Measurements from ENCODE around the gene PCTP. TPM values are rescaled to one million over a fixed set of nuclear protein-coding genes. Genes with fewer than 3 reads are reported as not detected.
A peak's percentile ranks its signal among the peaks of the same experiment; 100 is the strongest.

PCTP gene
- total RNA-seq, 2 experiments from 2014 or later: 9.3 to 9.8 TPM

- Mint-ChIP-seq H3K9me3 (no peaks in the 10 kb centered on the region), H3K4me1 (ENCODE audit: low read depth) (no peaks in the 10 kb centered on the region), H3K4me3 (no peak overlapping the region), H3K27ac (no peak overlapping the region), H3K27me3 (peaks cover 26% of the 10 kb centered on the region), H3K36me3 (no peaks in the 10 kb centered on the region)
- intact Hi-C loops (cut with micrococcal nuclease): no loop called here
- POLR2A ChIA-PET: no interaction called here
- DNase-seq: no peak
- CTCF ChIA-PET: no interaction called here
Measured at GRCh38 chr17:55745258-55745657, 5.6 kb upstream of the PCTP start.

GRCh38 chr17:55746466-55746865 lies 4.4 kb upstream of the PCTP start:
- H3K4me1 Mint-ChIP-seq (ENCODE audit: low read depth): peaks cover 6% of the 10 kb centered on the region
- H3K27ac Mint-ChIP-seq: no peak overlapping the region
- no peak for DNase-seq
- ChIA-PET POLR2A (no interaction called here), CTCF (no interaction called here)
- intact Hi-C loops (cut with micrococcal nuclease): no loop called here
- H3K4me3 Mint-ChIP-seq: no peak overlapping the region
- H3K27me3 Mint-ChIP-seq: peaks cover 23% of the 10 kb centered on the region
- no peaks in the 10 kb centered on the region for H3K9me3 Mint-ChIP-seq
- H3K36me3 Mint-ChIP-seq: no peaks in the 10 kb centered on the region

GRCh38 chr17:55747209-55747608 lies 3.6 kb upstream of the PCTP start:
- Mint-ChIP-seq H3K27ac (no peak overlapping the region), H3K4me1 (ENCODE audit: low read depth) (peaks cover 11% of the 10 kb centered on the region), H3K9me3 (no peaks in the 10 kb centered on the region), H3K36me3 (no peaks in the 10 kb centered on the region), H3K27me3 (peaks cover 23% of the 10 kb centered on the region), H3K4me3 (no peak overlapping the region)
- DNase-seq: no peak
- intact Hi-C loops (cut with micrococcal nuclease): no loop called here
- ChIA-PET POLR2A (no interaction called here), CTCF (no interaction called here)

GRCh38 chr17:55748841-55749240 lies 2.0 kb upstream of the PCTP start:
- ChIA-PET CTCF (interaction anchor here (0.9 to 1.3 kb wide), 2 partner anchors 15 to 235 kb away, joined by 3 to 4 read pairs; no protein-coding TSS in a partner anchor), POLR2A (no interaction called here)
- H3K4me1 Mint-ChIP-seq (ENCODE audit: low read depth): peaks cover 14% of the 10 kb centered on the region
- H3K27ac Mint-ChIP-seq: no peak overlapping the region
- H3K9me3 Mint-ChIP-seq: no peaks in the 10 kb centered on the region
- peaks cover 23% of the 10 kb centered on the region for H3K27me3 Mint-ChIP-seq
- intact Hi-C loops (cut with micrococcal nuclease): no loop called here
- no peak for DNase-seq
- H3K36me3 Mint-ChIP-seq: no peaks in the 10 kb centered on the region
- no peak overlapping the region for H3K4me3 Mint-ChIP-seq

- Mint-ChIP-seq H3K27ac (no peak overlapping the region), H3K27me3 (peaks cover 23% of the 10 kb centered on the region), H3K4me3 (no peak overlapping the region), H3K36me3 (no peaks in the 10 kb centered on the region), H3K4me1 (ENCODE audit: low read depth) (peaks cover 14% of the 10 kb centered on the region), H3K9me3 (no peaks in the 10 kb centered on the region)
- ChIA-PET POLR2A (interaction anchor here (2.2 kb wide), 1 partner anchor 15 kb away, joined by 17 read pairs; no protein-coding TSS in a partner anchor), CTCF (interaction anchor here (1.2 to 1.7 kb wide), 6 partner anchors 12 to 236 kb away, joined by 3 to 18 read pairs (median 4); no protein-coding TSS in a partner anchor)
- intact Hi-C loops (cut with micrococcal nuclease): loop anchor here (1.0 to 5.0 kb wide), 3 partner anchors 16 to 328 kb away; partner anchors contain the start of gene MMD
- no peak for DNase-seq
Measured at GRCh38 chr17:55749985-55750384, 866 bp upstream of the PCTP start.

GRCh38 chr17:55751720-55752250 lies 934 bp downstream of the PCTP start:
- H3K36me3 Mint-ChIP-seq: no peaks in the 10 kb centered on the region
- intact Hi-C loops (cut with micrococcal nuclease): loop anchor here (5.0 kb wide), 2 partner anchors 174 to 329 kb away; partner anchors contain the start of gene MMD
- H3K4me1 Mint-ChIP-seq (ENCODE audit: low read depth): peaks cover 14% of the 10 kb centered on the region
- H3K4me3 Mint-ChIP-seq: peak overlapping the region; percentile 75
- ChIA-PET POLR2A (interaction anchor here (0.8 to 2.2 kb wide), 3 partner anchors 14 to 27 kb away, joined by 3 to 17 read pairs (median 3); no protein-coding TSS in a partner anchor), CTCF (interaction anchor here (0.7 to 1.7 kb wide), 8 partner anchors 10 to 238 kb away, joined by 3 to 18 read pairs (median 4); no protein-coding TSS in a partner anchor)
- H3K9me3 Mint-ChIP-seq: no peaks in the 10 kb centered on the region
- DNase-seq: no peak
- peaks cover 14% of the 10 kb centered on the region for H3K27me3 Mint-ChIP-seq
- H3K27ac Mint-ChIP-seq: no peak overlapping the region

GRCh38 chr17:55756689-55757088 lies 5.8 kb downstream of the PCTP start:
- peaks cover 5% of the 10 kb centered on the region for H3K4me1 Mint-ChIP-seq (ENCODE audit: low read depth)
- no peaks in the 10 kb centered on the region for H3K27me3 Mint-ChIP-seq
- no peak for DNase-seq
- no peak overlapping the region for H3K4me3 Mint-ChIP-seq
- no peaks in the 10 kb centered on the region for H3K36me3 Mint-ChIP-seq
- CTCF ChIA-PET: no interaction called here
- intact Hi-C loops (cut with micrococcal nuclease): no loop called here
- H3K9me3 Mint-ChIP-seq: no peaks in the 10 kb centered on the region
- POLR2A ChIA-PET: no interaction called here
- no peak overlapping the region for H3K27ac Mint-ChIP-seq

GRCh38 chr17:55757659-55758058 lies 6.8 kb downstream of the PCTP start:
- Mint-ChIP-seq H3K27me3 (no peaks in the 10 kb centered on the region), H3K36me3 (no peaks in the 10 kb centered on the region), H3K27ac (no peak overlapping the region), H3K9me3 (no peaks in the 10 kb centered on the region), H3K4me3 (no peak overlapping the region), H3K4me1 (ENCODE audit: low read depth) (peaks cover 2% of the 10 kb centered on the region)
- ChIA-PET POLR2A (no interaction called here), CTCF (interaction anchor here (0.7 kb wide), 1 partner anchor 17 kb away, joined by 3 read pairs; no protein-coding TSS in a partner anchor)
- no peak for DNase-seq
- intact Hi-C loops (cut with micrococcal nuclease): no loop called here

GRCh38 chr17:55758171-55758570 lies 7.3 kb downstream of the PCTP start:
- CTCF ChIA-PET: no interaction called here
- H3K27ac Mint-ChIP-seq: no peak overlapping the region
- H3K36me3 Mint-ChIP-seq: no peaks in the 10 kb centered on the region
- H3K9me3 Mint-ChIP-seq: no peaks in the 10 kb centered on the region
- no peak for DNase-seq
- no peaks in the 10 kb centered on the region for H3K4me1 Mint-ChIP-seq (ENCODE audit: low read depth)
- intact Hi-C loops (cut with micrococcal nuclease): no loop called here
- POLR2A ChIA-PET: no interaction called here
- H3K27me3 Mint-ChIP-seq: no peaks in the 10 kb centered on the region
- H3K4me3 Mint-ChIP-seq: no peak overlapping the region

GRCh38 chr17:55760643-55761355 lies 9.9 kb downstream of the PCTP start:
- Mint-ChIP-seq H3K9me3 (no peaks in the 10 kb centered on the region), H3K4me3 (no peak overlapping the region), H3K27me3 (no peaks in the 10 kb centered on the region), H3K27ac (no peak overlapping the region), H3K4me1 (ENCODE audit: low read depth) (no peaks in the 10 kb centered on the region), H3K36me3 (no peaks in the 10 kb centered on the region)
- ChIA-PET CTCF (no interaction called here), POLR2A (no interaction called here)
- DNase-seq: no peak
- intact Hi-C loops (cut with micrococcal nuclease): no loop called here

GRCh38 chr17:55762086-55762858 lies 11.4 kb downstream of the PCTP start:
- no peaks in the 10 kb centered on the region for H3K27me3 Mint-ChIP-seq
- no peaks in the 10 kb centered on the region for H3K4me1 Mint-ChIP-seq (ENCODE audit: low read depth)
- intact Hi-C loops (cut with micrococcal nuclease): no loop called here
- no peak for DNase-seq
- ChIA-PET POLR2A (no interaction called here), CTCF (interaction anchor here (0.7 to 1.5 kb wide), 2 partner anchors 11 to 77 kb away, joined by 4 read pairs; partner anchors contain the start of gene PCTP)
- no peak overlapping the region for H3K27ac Mint-ChIP-seq
- no peak overlapping the region for H3K4me3 Mint-ChIP-seq
- H3K9me3 Mint-ChIP-seq: no peaks in the 10 kb centered on the region
- no peaks in the 10 kb centered on the region for H3K36me3 Mint-ChIP-seq

GRCh38 chr17:55763856-55764255 lies 13.0 kb downstream of the PCTP start:
- Mint-ChIP-seq H3K27me3 (no peaks in the 10 kb centered on the region), H3K4me3 (no peak overlapping the region), H3K36me3 (peaks cover 4% of the 10 kb centered on the region), H3K9me3 (no peaks in the 10 kb centered on the region), H3K27ac (no peak overlapping the region), H3K4me1 (ENCODE audit: low read depth) (no peaks in the 10 kb centered on the region)
- ChIA-PET POLR2A (no interaction called here), CTCF (interaction anchor here (0.9 kb wide), 1 partner anchor 46 kb away, joined by 3 read pairs; no protein-coding TSS in a partner anchor)
- intact Hi-C loops (cut with micrococcal nuclease): no loop called here
- DNase-seq: no peak

Data from activated CD4-positive, alpha-beta memory T cell treated with anti-CD3 and anti-CD28 coated beads for 36 hours (primary cell).